ENCODE data around the gene CDIP1. TPM values are rescaled to one million over a fixed set of nuclear protein-coding genes. Genes with fewer than 3 reads are reported as not detected.

Gene CDIP1
- total and polyA plus RNA-seq, 2 experiments from 2014 or later = 22.0 to 33.3 TPM

GRCh38 chr16:4512473-4512872, 26.1 kb downstream of the CDIP1 start:
- Histone ChIP-seq H3K27ac (no peak overlapping the region), H3K79me2 (peaks cover 28% of the 10 kb centered on the region), H3K4me2 (no peak overlapping the region), H3K9me2 (replicated peaks; ENCODE audit: insufficient read depth) (no peaks in the 10 kb centered on the region), H3K4me1 (ENCODE audit: insufficient read depth) (no peaks in the 10 kb centered on the region), H3K36me3 (replicated peaks; ENCODE audit: insufficient read depth, low read depth) (no peaks in the 10 kb centered on the region), H4K20me1 (ENCODE audit: insufficient read depth, poor library complexity, severe bottlenecking) (peaks cover 12% of the 10 kb centered on the region), H2AFZ (no peak overlapping the region), H3K9me3 (ENCODE audit: low read depth) (no peaks in the 10 kb centered on the region), H3K4me3 (no peak overlapping the region), H3K27me3 (no peaks in the 10 kb centered on the region)
- 93% methylated on average over 10 of the region's 10 CpGs for WGBS (ENCODE audit: low lambda C conversion rate, missing lambda C conversion rate)
- no peak for DNase-seq (ENCODE audit: low spot score)
- TF ChIP-seq EZH2phosphoT487 (IDR thresholded peaks at IDR 0.05; ENCODE audit: low read depth, severe bottlenecking, unreplicated experiment) (no peak), CTCF (IDR thresholded peaks at IDR 0.05; ENCODE audit: poor library complexity) (no peak), EZH2 (IDR thresholded peaks at IDR 0.05; ENCODE audit: borderline replicate concordance) (no peak)

- Histone ChIP-seq H3K27ac (no peak overlapping the region), H3K4me1 (ENCODE audit: insufficient read depth) (no peaks in the 10 kb centered on the region)
- peak; percentile 75 for DNase-seq (ENCODE audit: low spot score)
These were observed 27.0 kb downstream of the CDIP1 start for GRCh38 chr16:4511441-4512082.

GRCh38 chr16:4510747-4511426, 27.7 kb downstream of the CDIP1 start:
- H3K36me3 ChIP-seq (replicated peaks; ENCODE audit: insufficient read depth, low read depth) = no peaks in the 10 kb centered on the region
- no peak for TF ChIP-seq EZH2 (IDR thresholded peaks at IDR 0.05; ENCODE audit: borderline replicate concordance)
- no peak for TF ChIP-seq CTCF (IDR thresholded peaks at IDR 0.05; ENCODE audit: poor library complexity)
- TF ChIP-seq EZH2phosphoT487 (IDR thresholded peaks at IDR 0.05; ENCODE audit: low read depth, severe bottlenecking, unreplicated experiment) = no peak
- no peaks in the 10 kb centered on the region for H3K9me2 ChIP-seq (replicated peaks; ENCODE audit: insufficient read depth)
- no peak overlapping the region for H3K4me3 ChIP-seq
- WGBS (ENCODE audit: low lambda C conversion rate, missing lambda C conversion rate) = 82% methylated on average over 14 of the region's 14 CpGs
- no peak overlapping the region for H3K27ac ChIP-seq
- no peak overlapping the region for H3K4me2 ChIP-seq
- H3K4me1 ChIP-seq (ENCODE audit: insufficient read depth) = no peaks in the 10 kb centered on the region
- DNase-seq (ENCODE audit: low spot score) = no peak
- no peaks in the 10 kb centered on the region for H3K27me3 ChIP-seq
- peaks cover 13% of the 10 kb centered on the region for H3K79me2 ChIP-seq
- peaks cover 12% of the 10 kb centered on the region for H4K20me1 ChIP-seq (ENCODE audit: insufficient read depth, poor library complexity, severe bottlenecking)
- H2AFZ ChIP-seq = no peak overlapping the region
- no peaks in the 10 kb centered on the region for H3K9me3 ChIP-seq (ENCODE audit: low read depth)

More at GRCh38 chr16:4511441-4512082, 27.0 kb downstream of the CDIP1 start:
- Histone ChIP-seq H2AFZ (no peak overlapping the region), H3K4me2 (no peak overlapping the region), H3K4me3 (no peak overlapping the region), H3K9me3 (ENCODE audit: low read depth) (no peaks in the 10 kb centered on the region), H3K79me2 (peaks cover 19% of the 10 kb centered on the region), H3K27me3 (no peaks in the 10 kb centered on the region), H3K36me3 (replicated peaks; ENCODE audit: insufficient read depth, low read depth) (no peaks in the 10 kb centered on the region), H4K20me1 (ENCODE audit: insufficient read depth, poor library complexity, severe bottlenecking) (peaks cover 12% of the 10 kb centered on the region), H3K9me2 (replicated peaks; ENCODE audit: insufficient read depth) (no peaks in the 10 kb centered on the region)
- 60% methylated on average over 9 of the region's 9 CpGs for WGBS (ENCODE audit: low lambda C conversion rate, missing lambda C conversion rate)
- TF ChIP-seq EZH2 (IDR thresholded peaks at IDR 0.05; ENCODE audit: borderline replicate concordance) = no peak
- peak; percentile 47 for TF ChIP-seq CTCF (IDR thresholded peaks at IDR 0.05; ENCODE audit: poor library complexity)
- TF ChIP-seq EZH2phosphoT487 (IDR thresholded peaks at IDR 0.05; ENCODE audit: low read depth, severe bottlenecking, unreplicated experiment) = no peak
